Gastrocnemius medialis (tissue), 4 donors: ENCODE measurements around the gene ZBED4.

ENCODE experiments used
- CTCF ChIP-seq, 5 experiments: fragments of 450-650 bp in 3 of 5; fragments of 200-600 bp in 2 of 5; sonication (generic) in 2 of 5; IDR thresholded peaks in 4 of 5; conservative IDR thresholded peaks in 1 of 5; 1 replicate in 4 of 5; 2 replicates in 1 of 5; pipeline ENCODE4 v1.5.1; 2016 to 2019; ENCODE audit warnings: antibody characterized with exemption in 5 of 5, mild to moderate bottlenecking in 3 of 5, moderate library complexity in 3 of 5
- POLR2A ChIP-seq, 2 donors: fragments of 450-650 bp; IDR thresholded peaks; one replicate each; pipeline ENCODE4 v1.6.1; 2017; ENCODE audit warnings: antibody characterized with exemption in 2 of 2, mild to moderate bottlenecking in 2 of 2, moderate library complexity in 2 of 2

DNA sequence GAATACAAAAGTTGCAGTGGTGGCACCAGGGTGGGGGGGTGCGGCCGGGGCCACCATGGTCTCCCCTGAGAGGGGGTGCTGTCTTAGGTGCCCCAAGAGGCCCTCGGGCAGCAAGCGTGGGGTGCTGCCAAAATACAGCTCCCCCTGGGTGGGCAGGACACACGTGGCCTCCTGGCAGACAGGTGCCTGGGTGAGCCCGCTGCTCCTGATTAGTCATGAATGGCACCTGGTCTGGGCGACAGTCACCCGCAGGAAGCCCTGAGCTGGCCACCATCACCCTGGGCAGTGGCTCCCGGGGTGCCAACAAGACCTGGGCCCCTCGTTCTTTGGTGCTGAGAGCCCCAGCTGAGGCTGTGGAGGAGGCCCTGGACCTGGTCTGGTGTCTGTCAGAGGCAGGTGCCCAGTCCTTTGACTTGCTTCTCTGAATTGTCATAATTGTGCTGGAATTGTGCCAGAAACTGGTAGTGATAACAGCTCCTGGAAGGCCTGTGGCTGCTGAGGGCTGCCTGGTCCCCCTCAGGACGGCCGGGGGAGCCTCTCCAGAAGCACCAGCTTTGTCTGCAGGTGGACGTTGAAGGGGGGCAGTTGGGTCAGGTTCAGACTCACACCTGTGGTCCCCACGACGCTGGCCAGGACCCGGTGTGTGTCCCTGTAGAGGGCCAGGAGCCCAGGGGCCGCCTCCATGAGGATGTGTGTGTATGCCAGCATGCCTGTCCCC, 49.8 kb downstream of the ZBED4 start:
- TF ChIP-seq CTCF (IDR thresholded peaks at IDR 0.05 in 4 of 5, conservative IDR thresholded peaks at IDR 0.05 in 1 of 5): no peak
- no peak for TF ChIP-seq POLR2A (IDR thresholded peaks at IDR 0.05)
